Activated T-cell treated with anti-CD3 and anti-CD28 coated beads, Interleukin-2, amount 50 U/mL, for 1 hour (primary cell): ENCODE results near the gene MMP24.
"Not testable (repeated sequence)": the region's sequence is repeated elsewhere in the genome, so short reads cannot be mapped to it uniquely, and the experiment has no call there.

Source experiments
- DNase-seq: peaks from one replicate; pipeline ENCODE4 v3.0.0-alpha.2; 2020

The MMP24 gene

GRCh38 chr20:35262321-35262720 lies 35.8 kb downstream of the MMP24 start:
- DNase-seq, result not testable (repeated sequence)

GRCh38 chr20:35262731-35263531 lies 36.4 kb downstream of the MMP24 start:
- not testable (repeated sequence) for DNase-seq

- no peak for DNase-seq
Observed at GRCh38 chr20:35263532-35264341, 37.2 kb downstream of the MMP24 start.

GRCh38 chr20:35264755-35265154 lies 38.3 kb downstream of the MMP24 start:
- DNase-seq, result no peak

- DNase-seq, result no peak
Observed at GRCh38 chr20:35267092-35267491, 40.6 kb downstream of the MMP24 start.

- peak; percentile 58 for DNase-seq
Observed at GRCh38 chr20:35269055-35269781, 42.7 kb downstream of the MMP24 start.

GRCh38 chr20:35270021-35270902 lies 43.8 kb downstream of the MMP24 start:
- no peak for DNase-seq

- DNase-seq, result no peak
Observed at GRCh38 chr20:35271073-35271882, 44.8 kb downstream of the MMP24 start.

GRCh38 chr20:35271904-35272303 lies 45.4 kb downstream of the MMP24 start:
- no peak for DNase-seq

- no peak for DNase-seq
Observed at GRCh38 chr20:35273449-35274171, 47.1 kb downstream of the MMP24 start.

GRCh38 chr20:35274172-35275092 lies 47.9 kb downstream of the MMP24 start:
- no peak for DNase-seq

- DNase-seq, result no peak
Observed at GRCh38 chr20:35275741-35276251, 49.3 kb downstream of the MMP24 start.

- no peak for DNase-seq
Observed at GRCh38 chr20:35276408-35276807, 49.9 kb downstream of the MMP24 start.

- no peak for DNase-seq
Observed at GRCh38 chr20:35277127-35277526, 50.6 kb downstream of the MMP24 start.

- peak; percentile 90 for DNase-seq
Observed at GRCh38 chr20:35277531-35278395, 51.3 kb downstream of the MMP24 start, which contains the start of gene MMP24OS. MMP24OS (minus strand) TSS chr20:35278122; CDS start chr20:35277929, 193 bp downstream.

GRCh38 chr20:35279040-35279439 lies 52.5 kb downstream of the MMP24 start:
- no peak for DNase-seq

GRCh38 chr20:35279533-35280174 lies 53.2 kb downstream of the MMP24 start:
- DNase-seq, result no peak

GRCh38 chr20:35280523-35280922 lies 54.0 kb downstream of the MMP24 start:
- DNase-seq, result no peak
